Measurements from ENCODE around the gene IFNL2. TPM values are rescaled to one million over a fixed set of nuclear protein-coding genes. Genes with fewer than 3 reads are reported as not detected.
"Not testable (repeated sequence)": the region's sequence is repeated elsewhere in the genome, so short reads cannot be mapped to it uniquely, and the experiment has no call there.

IFNL2 gene
- total RNA-seq = not detected

- not testable (repeated sequence) for DNase-seq (ENCODE audit: low spot score)
These were observed at the start of gene IFNL2 for GRCh38 chr19:39268085-39268484. Gene IFNL2 (plus strand): TSS chr19:39268396. CDS start chr19:39268569, 173 bp downstream.

- DNase-seq (ENCODE audit: low spot score) = not testable (repeated sequence)
These were observed 49.1 kb upstream of the IFNL2 start for GRCh38 chr19:39219108-39219507.

GRCh38 chr19:39223703-39224279 is 44.4 kb upstream of the IFNL2 start:
- DNase-seq (ENCODE audit: low spot score) = no peak

GRCh38 chr19:39224910-39225309 is 43.3 kb upstream of the IFNL2 start:
- no peak for DNase-seq (ENCODE audit: low spot score)

GRCh38 chr19:39230096-39230764 is 38.0 kb upstream of the IFNL2 start:
- no peak for DNase-seq (ENCODE audit: low spot score)

GRCh38 chr19:39232708-39233107 is 35.5 kb upstream of the IFNL2 start:
- DNase-seq (ENCODE audit: low spot score) = no peak

- DNase-seq (ENCODE audit: low spot score) = no peak
These were observed 31.7 kb upstream of the IFNL2 start for GRCh38 chr19:39236527-39236926.

- peak; percentile 60 for DNase-seq (ENCODE audit: low spot score)
These were observed 30.7 kb upstream of the IFNL2 start for GRCh38 chr19:39237200-39238184.

GRCh38 chr19:39238209-39238608 is 30.0 kb upstream of the IFNL2 start:
- DNase-seq (ENCODE audit: low spot score) = no peak

- no peak for DNase-seq (ENCODE audit: low spot score)
These were observed 29.3 kb upstream of the IFNL2 start for GRCh38 chr19:39238944-39239343.

GRCh38 chr19:39240421-39240820 is 27.8 kb upstream of the IFNL2 start:
- DNase-seq (ENCODE audit: low spot score) = no peak

- DNase-seq (ENCODE audit: low spot score) = not testable (repeated sequence)
These were observed 24.5 kb upstream of the IFNL2 start for GRCh38 chr19:39243741-39244140.

GRCh38 chr19:39244410-39245100 is 23.6 kb upstream of the IFNL2 start, which contains the start of gene IFNL3:
Gene IFNL3 (minus strand): TSS chr19:39245006. CDS start chr19:39244967, 39 bp downstream.
- not testable (repeated sequence) for DNase-seq (ENCODE audit: low spot score)

GRCh38 chr19:39245166-39245565 is 23.0 kb upstream of the IFNL2 start:
- not testable (repeated sequence) for DNase-seq (ENCODE audit: low spot score)

GRCh38 chr19:39246951-39247669 is 21.1 kb upstream of the IFNL2 start:
- DNase-seq (ENCODE audit: low spot score) = peak; percentile 23

GRCh38 chr19:39247701-39248664 is 20.2 kb upstream of the IFNL2 start:
- no peak for DNase-seq (ENCODE audit: low spot score)

- DNase-seq (ENCODE audit: low spot score) = no peak
These were observed 19.4 kb upstream of the IFNL2 start, which contains the start of gene IFNL4 for GRCh38 chr19:39248806-39249205. Gene IFNL4 (minus strand): TSS chr19:39248856.

- DNase-seq (ENCODE audit: low spot score) = no peak
These were observed 17.1 kb upstream of the IFNL2 start for GRCh38 chr19:39251081-39251480.

- no peak for DNase-seq (ENCODE audit: low spot score)
These were observed 16.4 kb upstream of the IFNL2 start for GRCh38 chr19:39251846-39252245.

GRCh38 chr19:39252458-39252857 is 15.7 kb upstream of the IFNL2 start:
- no peak for DNase-seq (ENCODE audit: low spot score)

Data from mucosa of gallbladder (tissue), 1 donor.